ENCODE results near the gene PTHLH.

Gene PTHLH

GRCh38 chr12:27972721-27973120, at the start of gene PTHLH:
TSS of gene PTHLH (minus strand) at chr12:27972733. CDS start at chr12:27969494, 3,239 bp downstream.
- no peak for DNase-seq (ENCODE audit: low read depth in 2 of 2)

GRCh38 chr12:28021704-28022103, 49.2 kb upstream of the PTHLH start:
- no peak for DNase-seq (ENCODE audit: low read depth in 2 of 2)

DNA sequence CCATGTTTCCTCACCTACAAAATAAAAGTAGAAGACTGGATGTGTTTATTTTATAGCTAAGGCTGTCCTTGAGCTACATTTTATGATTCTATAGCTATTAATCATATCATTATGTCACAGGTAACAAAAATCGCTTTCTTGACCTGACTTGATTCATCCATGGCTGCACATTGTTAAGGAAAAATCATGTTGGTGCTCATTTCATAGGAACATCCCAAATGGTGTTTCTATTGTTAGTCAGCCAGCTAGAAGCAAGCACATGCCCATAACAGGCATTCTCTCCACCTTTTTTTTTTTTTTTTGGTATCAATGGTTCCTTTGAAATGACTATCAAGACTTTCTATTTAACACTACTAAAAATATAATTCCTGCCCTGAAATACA, 45.3 kb upstream of the PTHLH start:
- no peak for DNase-seq (ENCODE audit: low read depth in 2 of 2)

DNA sequence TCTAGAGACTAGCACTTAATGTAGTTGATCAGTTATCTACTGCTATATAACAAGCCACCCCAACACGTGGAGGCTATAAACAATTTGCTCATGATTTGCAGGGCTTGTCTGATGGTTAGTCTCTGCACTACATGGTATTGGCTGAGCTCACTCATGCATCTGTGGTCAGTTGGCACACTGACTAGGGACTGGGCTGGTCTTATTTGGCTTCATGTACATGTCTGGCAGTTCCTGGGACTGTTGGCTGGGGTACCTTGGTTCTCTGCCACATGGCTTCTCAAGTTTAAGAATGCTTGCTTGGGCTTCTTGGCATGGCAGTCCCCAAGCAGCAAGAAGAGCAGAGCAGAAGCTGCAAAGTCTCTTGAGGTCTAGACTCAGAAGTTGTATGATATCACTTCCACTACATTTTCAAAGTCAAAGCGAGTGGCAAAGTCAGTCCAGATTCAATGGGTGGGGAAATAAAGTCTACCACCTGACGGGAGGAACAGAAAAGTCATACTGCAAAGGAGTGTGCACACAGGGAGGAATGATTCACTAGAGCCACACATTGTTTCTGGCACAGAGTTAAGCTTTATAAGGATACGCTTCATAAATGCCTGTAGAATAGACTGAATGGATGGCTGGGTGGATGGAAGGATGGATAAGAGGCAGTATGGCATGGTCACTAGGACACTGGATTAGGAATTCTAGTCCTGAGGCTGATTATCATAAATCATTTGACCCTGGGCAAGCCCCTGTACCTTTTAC, 44.8 kb upstream of the PTHLH start:
- no peak for DNase-seq (ENCODE audit: low read depth in 2 of 2)

GRCh38 chr12:28015165-28015564, 42.6 kb upstream of the PTHLH start:
- no peak for DNase-seq (ENCODE audit: low read depth in 2 of 2)

GRCh38 chr12:28014196-28014595, 41.7 kb upstream of the PTHLH start:
- no peak for DNase-seq (ENCODE audit: low read depth in 2 of 2)

DNA sequence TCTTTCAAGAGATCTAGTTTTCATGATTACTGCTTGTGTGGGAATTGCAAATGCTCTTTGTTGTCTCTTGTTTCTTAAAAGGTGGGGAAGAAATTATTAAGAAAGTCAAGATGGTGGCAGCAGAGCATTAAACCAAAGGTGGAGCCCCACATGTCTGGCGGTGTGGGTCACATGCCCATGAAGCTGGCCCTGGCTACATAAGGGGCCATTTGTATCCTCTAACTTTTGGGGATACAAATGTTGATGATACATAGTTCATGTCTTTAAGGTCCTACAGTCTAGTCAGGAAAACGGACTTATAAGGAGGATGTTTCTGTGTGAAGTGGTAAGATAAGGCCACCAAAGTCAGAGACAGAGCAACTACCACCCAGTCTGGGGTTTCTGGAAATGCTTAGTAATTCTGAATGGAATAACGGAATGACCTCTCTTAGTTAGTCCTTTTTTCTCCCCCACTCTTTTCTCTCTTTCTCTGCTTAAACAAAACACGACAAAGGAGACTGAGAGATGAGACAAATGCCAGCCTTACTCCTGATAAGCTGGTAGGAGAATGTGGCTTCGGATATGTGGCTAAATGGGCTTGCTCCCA, 39.9 kb upstream of the PTHLH start:
- DNase-seq (ENCODE audit: low read depth in 2 of 2), result no peak

DNA sequence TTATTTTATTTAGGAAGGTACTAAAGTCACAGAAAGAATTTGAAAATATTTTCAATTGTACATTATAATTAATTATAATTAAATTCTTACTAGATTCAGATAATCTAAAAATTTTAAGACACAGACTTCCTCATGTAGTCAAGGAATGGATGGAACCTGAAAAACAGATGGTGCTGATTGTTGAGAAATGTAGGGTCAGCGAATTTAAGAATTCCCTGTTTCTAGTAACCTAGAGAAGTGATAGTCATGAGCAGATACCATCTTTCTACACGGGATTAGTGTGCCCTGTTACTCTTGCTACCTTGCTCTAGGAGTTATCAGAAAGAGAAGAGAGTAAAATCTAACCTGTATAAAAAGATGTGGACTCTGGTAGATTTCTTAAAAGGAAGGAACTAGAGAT, 37.5 kb upstream of the PTHLH start:
- no peak for DNase-seq (ENCODE audit: low read depth in 2 of 2)

- no peak for DNase-seq (ENCODE audit: low read depth in 2 of 2)
Measured at GRCh38 chr12:27999970-28000369, 27.4 kb upstream of the PTHLH start.

DNA sequence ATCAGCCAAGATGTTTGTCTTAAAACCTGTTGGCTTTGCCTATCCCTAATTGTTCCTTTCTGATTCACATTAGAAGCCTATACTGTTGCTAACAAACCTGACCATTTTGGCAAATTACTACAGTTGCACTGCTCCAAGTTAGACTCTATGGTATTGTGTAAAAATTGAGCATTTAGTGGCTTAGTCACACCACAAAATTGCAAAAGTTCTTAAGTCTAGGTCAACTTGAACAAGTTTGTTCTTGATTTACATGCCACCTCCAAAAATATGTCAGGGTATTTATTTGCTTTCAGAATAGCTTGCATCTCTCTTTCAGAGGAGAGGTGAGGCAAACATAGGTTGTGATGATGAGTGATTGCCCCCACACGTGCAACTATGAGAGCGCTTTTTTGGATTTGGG, 27.0 kb upstream of the PTHLH start:
- no peak for DNase-seq (ENCODE audit: low read depth in 2 of 2)

GRCh38 chr12:27998658-27999057, 26.1 kb upstream of the PTHLH start:
- DNase-seq (ENCODE audit: low read depth in 2 of 2), result no peak

DNA sequence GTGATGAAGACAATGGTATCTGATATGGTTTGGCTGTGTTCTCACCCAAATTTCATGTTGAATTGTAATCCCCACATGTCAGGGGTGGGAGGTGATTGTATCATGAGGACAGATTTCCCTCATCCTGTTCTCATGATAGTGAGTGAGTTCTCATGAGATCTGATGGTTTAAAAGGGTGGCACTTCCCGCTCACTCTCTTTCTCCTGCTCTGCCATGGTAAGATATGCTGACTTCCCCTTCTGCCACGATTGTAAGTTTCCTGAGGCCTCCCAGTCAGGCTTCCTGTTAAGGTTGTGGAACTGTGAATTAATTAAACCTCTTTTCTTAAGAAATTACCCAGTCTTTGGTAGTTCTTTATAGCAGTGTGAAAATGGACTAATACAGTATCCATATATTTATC, 25.6 kb upstream of the PTHLH start:
- DNase-seq (ENCODE audit: low read depth in 2 of 2), result no peak

DNA sequence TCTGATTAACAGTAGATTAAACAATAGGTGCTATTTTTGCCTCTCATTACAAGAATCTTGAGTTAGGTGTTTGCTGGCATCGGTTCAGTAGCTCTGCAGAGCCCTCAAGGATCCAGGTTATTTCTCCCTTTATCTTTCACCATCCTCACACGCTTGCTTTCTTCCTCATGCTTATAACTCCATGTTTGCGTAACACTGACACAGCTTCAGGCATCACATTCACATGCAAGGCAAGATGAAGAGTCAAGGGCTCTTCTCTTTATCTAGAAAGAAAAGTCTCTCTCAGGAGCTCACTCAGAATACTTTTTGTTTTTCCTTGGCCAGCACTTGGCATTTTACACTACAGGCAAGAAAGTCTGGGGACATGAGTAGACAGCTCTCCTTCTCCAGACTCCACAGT, 24.2 kb upstream of the PTHLH start:
- no peak for DNase-seq (ENCODE audit: low read depth in 2 of 2)

- no peak for DNase-seq (ENCODE audit: low read depth in 2 of 2)
Measured at GRCh38 chr12:27995406-27995805, 22.9 kb upstream of the PTHLH start.

GRCh38 chr12:27988594-27989233, 16.2 kb upstream of the PTHLH start:
- no peak for DNase-seq (ENCODE audit: low read depth in 2 of 2)

DNA sequence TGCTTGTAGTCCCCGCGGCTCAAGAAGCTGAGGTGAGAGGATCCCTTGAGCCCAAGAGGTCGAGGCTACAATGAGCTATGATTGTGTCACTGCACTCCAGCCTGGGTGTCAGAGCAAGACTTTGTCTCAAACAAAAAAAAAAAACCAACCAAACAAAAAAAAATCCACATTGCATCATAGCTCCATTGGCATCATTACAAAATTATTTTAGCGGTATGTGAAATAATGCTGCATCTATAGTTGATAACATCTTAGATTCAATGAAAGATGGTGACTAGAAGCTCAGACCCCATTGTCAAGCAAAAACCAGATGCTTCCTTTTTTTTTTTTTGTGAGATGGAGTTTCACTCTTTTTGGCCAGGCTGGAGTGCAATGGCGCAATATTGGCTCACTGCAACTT, 14.8 kb upstream of the PTHLH start:
- DNase-seq (ENCODE audit: low read depth in 2 of 2), result no peak

GRCh38 chr12:27984275-27984674, 11.7 kb upstream of the PTHLH start:
- no peak for DNase-seq (ENCODE audit: low read depth in 2 of 2)

DNA sequence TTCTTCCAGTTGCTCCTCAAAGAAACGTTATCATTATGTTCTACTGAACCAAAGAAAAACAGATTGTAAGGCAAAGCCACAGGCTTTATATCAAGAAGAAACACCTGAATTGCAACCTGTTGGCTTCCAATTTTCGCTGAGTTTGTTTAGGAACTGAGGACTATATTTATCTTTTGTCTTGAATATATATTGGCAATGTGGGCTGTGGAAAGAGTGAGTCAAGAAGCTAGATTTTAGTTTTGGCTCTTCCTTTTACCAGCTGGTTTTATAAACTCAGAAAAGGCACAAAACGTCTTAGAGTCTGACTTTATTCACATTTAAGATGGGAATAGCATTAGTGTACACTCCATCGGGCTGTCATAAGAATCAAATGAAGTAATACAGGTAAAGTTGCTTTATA, 10.4 kb upstream of the PTHLH start:
- DNase-seq (ENCODE audit: low read depth in 2 of 2), result no peak

DNA sequence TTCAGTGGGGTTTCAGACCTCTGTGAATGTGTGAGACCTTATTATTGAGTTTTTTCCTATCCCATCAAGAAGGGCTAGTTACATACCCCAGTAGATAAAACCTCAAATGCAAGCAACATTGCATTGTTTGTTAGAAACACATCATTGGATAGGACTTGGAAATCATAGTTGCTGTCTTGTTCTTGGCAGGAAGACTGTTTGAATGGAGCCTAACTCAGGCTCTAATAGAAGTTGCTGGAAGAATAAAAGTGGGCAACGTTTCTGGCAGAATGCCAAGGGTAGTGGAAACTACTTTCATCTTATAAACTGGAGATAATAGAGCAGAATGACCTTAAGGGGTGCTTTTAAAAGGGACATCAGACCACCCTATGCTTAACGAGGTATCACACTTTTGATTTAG, 9.9 kb upstream of the PTHLH start:
- DNase-seq (ENCODE audit: low read depth in 2 of 2), result no peak

DNA sequence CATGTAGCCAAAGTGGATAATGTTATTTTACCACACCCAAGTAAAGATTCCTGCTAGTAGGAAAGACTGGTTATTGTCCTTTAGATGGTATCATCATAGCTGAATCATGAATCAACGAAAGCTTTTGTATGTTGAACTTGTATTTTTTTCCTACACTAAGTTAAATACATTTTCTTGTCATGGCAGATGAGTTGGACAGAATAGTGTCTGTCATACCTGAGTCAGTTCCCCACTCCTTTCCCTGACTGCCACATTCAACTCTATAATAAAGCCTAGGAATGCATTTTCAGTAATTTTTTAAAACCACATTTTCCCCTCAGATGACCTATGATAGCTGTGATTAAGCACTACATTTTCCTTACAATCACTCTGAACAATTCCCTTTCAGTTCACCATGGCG, 9.3 kb upstream of the PTHLH start:
- DNase-seq (ENCODE audit: low read depth in 2 of 2), result no peak

- no peak for DNase-seq (ENCODE audit: low read depth in 2 of 2)
Measured at GRCh38 chr12:27979145-27979544, 6.6 kb upstream of the PTHLH start.

DNA sequence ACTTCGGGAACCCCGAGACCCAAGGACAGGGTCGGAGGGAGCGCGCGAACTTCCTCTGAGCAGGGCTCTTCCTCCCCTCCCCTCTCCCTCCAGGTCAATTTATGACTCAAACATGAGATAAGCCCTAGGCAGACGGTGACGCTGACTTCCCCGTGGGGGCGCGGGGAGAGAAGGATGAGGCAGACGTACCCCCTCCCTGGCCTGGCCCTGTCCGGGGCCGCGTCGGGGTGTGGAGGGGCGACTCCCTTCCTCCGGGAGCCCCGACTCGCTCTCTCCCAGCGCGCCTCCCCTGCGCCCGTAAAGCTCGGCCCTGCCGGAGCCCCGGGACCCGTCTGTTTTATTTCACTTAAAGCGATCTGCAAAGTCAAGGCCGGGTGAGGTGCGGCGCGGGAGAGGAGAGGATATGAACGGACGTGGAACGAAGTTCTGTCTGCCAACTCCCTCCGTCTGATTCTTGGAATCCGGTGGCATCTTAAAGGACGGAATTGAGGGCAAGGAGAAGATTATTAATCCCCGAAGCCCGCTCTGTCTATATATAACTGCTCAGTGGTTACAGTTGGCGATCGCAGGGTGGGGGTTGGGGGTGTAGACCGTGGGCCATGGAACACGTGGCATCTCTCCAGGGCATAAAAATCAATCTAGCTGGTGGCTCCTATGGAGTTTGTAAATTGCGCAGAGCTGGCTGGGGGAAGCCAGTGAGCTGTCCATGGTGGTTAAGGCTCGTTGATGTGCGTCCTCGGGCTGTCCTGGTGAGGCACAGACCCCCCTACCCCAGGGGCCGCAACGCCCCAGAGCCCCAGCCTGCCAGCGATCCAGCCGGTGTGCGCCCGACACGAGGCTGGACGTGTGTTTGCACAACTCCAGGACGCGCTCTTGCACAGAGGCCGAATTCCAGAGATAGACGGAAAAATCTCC, 2.9 kb upstream of the PTHLH start:
- no peak for DNase-seq (ENCODE audit: low read depth in 2 of 2)
